OCI-LY1 (cell line): ENCODE measurements around the gene PNMA8B.

ENCODE experiments used
- EZH2 ChIP-seq: fragments of 200-600 bp; sonication (generic), shearing (Covaris generic); IDR thresholded peaks from 2 replicates; pipeline ENCODE4 v1.8.0; 2017; ENCODE audit warnings: borderline replicate concordance, mixed run types, mild to moderate bottlenecking, antibody characterized with exemption, low read length, moderate library complexity, mixed read lengths
- TF ChIP-seq, protein P1 (sequence below): fragments of 200-600 bp; sonication (generic), shearing (Covaris generic); IDR thresholded peaks from 2 replicates; pipeline ENCODE4 v1.5.1; 2017; ENCODE audit warnings: mild to moderate bottlenecking, antibody characterized with exemption, low read length, moderate library complexity, mixed read lengths

- TF ChIP-seq, protein P1, sequence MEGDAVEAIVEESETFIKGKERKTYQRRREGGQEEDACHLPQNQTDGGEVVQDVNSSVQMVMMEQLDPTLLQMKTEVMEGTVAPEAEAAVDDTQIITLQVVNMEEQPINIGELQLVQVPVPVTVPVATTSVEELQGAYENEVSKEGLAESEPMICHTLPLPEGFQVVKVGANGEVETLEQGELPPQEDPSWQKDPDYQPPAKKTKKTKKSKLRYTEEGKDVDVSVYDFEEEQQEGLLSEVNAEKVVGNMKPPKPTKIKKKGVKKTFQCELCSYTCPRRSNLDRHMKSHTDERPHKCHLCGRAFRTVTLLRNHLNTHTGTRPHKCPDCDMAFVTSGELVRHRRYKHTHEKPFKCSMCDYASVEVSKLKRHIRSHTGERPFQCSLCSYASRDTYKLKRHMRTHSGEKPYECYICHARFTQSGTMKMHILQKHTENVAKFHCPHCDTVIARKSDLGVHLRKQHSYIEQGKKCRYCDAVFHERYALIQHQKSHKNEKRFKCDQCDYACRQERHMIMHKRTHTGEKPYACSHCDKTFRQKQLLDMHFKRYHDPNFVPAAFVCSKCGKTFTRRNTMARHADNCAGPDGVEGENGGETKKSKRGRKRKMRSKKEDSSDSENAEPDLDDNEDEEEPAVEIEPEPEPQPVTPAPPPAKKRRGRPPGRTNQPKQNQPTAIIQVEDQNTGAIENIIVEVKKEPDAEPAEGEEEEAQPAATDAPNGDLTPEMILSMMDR = no peak
- TF ChIP-seq EZH2 = no peak
Measured at GRCh38 chr19:46514589-46515289, 19.1 kb upstream of the PNMA8B start.
